Right lung (tissue), 5 donors: ENCODE data around the gene MYCBPAP. TPM values are rescaled to one million over a fixed set of nuclear protein-coding genes. Genes with fewer than 3 reads are reported as not detected.
"Not testable (repeated sequence)": the region's sequence is repeated elsewhere in the genome, so short reads cannot be mapped to it uniquely, and the experiment has no call there.

Source experiments
- DNase-seq, 2 donors: peaks; one replicate each; pipeline ENCODE4 v3.0.0-alpha.2; 2013
- polyA plus RNA-seq, 5 donors: library from polyadenylated mRNA; unstranded; fragments of 120-200 nt; gene quantifications; one replicate each; pipeline versions ENCODE4 v1.2.1 to v1.2.3, GENCODE V29; 2013; ENCODE audit warnings: inconsistent platforms in 1 of 5, low replicate concordance in 1 of 5; ENCODE audit not compliant: insufficient read length in 5 of 5, insufficient read depth in 1 of 5

The MYCBPAP gene
- polyA plus RNA-seq, 5 donors, result 5.0 to 8.2 (median 7.0) TPM

DNA sequence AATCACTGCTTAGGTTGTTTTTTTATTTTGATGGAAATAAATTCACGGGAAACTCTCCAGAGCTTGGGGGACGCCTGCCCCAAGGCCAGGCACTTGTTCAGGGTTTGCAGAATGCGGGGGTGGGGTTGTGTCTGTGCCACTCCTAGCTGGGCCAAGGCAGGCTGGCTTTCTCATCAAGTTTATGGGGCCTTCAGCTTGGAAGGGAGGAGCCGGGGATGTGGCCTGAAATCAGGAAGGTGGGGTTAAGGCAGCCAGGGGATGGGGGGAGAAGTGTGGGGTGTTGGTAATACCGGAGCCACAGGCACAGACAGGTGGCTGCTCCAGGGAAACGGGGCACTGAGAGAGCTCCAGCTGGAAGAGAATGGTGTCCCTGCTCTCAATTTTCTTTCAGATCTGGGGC, 37.8 kb upstream of the MYCBPAP start:
- DNase-seq, result no peak

DNA sequence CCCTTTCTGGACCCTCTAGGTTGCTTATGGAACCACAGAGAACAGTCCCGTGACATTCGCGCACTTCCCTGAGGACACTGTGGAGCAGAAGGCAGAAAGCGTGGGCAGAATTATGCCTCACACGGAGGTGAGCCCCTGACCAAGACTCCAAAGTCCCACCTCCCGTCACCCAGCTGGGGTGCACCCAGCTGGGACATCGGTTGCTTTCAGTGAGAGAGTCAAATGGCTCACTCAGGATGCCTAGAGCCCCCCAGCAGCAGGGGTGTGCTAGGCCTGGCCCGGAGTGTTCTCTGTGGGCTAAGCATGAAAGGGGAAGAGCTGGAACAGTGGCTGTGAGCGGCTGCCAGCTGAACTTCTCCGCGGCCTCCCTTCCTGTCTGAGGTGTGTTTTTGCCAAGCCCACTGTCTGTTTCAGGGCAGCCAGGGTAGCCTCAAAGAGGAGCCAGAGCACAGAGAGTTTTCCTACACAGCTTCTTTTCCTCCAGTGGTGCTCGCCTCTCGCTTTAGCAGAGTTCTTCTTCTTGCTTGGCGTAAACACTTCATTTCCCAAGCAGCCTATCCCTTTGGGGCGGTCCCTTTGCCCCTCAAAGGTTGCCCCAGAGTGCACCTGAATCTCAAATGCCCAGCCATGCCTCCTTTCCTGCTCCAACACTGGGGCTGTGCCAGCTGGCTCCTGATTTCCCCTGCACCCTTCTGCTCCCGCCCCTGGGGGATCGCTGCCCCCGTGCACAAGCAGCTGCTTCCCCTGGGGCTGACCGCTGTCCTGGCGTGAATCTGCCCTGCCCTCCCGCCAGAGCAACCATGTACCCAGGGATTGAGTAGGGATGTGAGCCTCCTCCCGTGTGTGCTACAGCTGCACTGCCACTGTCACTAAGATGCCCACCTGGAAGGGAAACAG, 37.0 kb upstream of the MYCBPAP start:
- DNase-seq, result no peak

DNA sequence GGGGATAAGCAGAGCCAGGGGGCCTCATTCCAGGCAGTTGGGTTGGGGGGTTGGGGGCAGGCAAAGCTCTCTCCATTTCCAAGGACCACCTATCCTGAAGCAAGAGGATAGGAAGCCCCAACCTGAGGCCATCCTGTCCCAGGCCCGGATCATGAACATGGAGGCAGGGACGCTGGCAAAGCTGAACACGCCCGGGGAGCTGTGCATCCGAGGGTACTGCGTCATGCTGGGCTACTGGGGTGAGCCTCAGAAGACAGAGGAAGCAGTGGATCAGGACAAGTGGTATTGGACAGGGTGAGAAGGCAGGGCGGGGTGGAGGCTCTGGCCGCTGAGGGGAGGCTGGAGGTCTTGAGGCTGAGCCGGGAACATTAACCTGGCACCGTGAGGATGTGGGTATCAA, 36.0 kb upstream of the MYCBPAP start:
- no peak for DNase-seq

DNA sequence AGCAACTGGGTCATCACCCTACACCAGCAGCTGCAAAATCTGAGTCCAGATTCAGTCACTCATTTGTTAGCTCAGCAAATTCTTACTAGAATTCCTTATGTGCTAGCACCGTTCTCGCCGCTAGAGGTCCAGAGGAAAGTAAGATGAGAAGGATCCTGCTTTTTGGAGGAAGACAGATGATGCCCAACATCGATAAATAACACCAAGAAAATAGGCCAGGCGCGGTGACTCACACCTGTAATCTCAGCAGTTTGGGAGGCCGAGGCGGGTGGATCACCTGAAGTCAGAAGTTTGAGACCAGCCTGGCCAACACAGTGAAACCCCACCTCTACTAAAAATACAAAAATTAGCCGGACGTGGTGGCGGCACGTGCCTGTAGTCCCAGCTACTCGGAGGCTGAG, 35.5 kb upstream of the MYCBPAP start:
- DNase-seq, result not testable (repeated sequence)

DNA sequence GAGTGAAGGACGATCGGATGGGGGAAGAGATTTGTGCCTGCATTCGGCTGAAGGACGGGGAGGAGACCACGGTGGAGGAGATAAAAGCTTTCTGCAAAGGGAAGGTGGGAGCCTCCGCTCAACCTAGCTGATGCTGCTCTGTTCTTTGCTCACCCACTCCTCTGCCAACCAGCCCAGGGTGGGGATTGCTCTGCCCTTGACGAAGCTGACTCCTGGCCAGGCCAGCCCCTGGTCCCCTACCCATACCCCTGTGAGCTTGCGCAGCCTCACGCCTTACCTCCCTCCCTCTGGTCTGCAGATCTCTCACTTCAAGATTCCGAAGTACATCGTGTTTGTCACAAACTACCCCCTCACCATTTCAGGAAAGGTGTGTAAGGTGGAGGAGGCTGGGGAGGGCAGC, 34.3 kb upstream of the MYCBPAP start:
- no peak for DNase-seq

DNA sequence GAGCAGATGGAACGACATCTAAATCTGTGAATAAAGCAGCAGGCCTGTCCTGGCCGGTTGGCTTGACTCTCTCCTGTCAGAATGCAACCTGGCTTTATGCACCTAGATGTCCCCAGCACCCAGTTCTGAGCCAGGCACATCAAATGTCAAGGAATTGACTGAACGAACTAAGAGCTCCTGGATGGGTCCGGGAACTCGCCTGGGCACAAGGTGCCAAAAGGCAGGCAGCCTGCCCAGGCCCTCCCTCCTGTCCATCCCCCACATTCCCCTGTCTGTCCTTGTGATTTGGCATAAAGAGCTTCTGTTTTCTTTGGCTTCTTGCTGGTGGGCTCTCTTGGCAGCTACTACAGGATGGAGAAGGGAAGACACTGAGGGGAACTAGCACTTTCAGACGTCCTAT, 33.7 kb upstream of the MYCBPAP start:
- DNase-seq, result no peak

DNA sequence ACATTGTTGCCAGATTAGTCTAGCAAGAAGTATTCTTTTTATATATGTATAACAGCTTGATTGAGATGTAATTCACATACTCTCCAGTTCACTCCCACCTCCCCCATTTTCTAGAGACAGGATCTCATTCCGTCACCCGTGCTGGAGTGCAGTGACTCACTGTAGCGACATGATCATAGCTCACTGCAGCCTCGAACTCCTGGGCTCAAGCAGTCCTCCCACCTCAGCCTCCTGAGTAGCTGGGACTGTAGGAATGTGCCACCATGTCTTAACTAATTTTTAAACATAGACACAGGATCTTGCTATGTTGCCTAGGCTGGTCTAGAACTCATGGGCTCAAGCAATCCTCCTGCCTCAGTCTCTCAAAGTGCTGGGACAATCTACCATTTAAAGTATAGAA, 32.9 kb upstream of the MYCBPAP start:
- no peak for DNase-seq

DNA sequence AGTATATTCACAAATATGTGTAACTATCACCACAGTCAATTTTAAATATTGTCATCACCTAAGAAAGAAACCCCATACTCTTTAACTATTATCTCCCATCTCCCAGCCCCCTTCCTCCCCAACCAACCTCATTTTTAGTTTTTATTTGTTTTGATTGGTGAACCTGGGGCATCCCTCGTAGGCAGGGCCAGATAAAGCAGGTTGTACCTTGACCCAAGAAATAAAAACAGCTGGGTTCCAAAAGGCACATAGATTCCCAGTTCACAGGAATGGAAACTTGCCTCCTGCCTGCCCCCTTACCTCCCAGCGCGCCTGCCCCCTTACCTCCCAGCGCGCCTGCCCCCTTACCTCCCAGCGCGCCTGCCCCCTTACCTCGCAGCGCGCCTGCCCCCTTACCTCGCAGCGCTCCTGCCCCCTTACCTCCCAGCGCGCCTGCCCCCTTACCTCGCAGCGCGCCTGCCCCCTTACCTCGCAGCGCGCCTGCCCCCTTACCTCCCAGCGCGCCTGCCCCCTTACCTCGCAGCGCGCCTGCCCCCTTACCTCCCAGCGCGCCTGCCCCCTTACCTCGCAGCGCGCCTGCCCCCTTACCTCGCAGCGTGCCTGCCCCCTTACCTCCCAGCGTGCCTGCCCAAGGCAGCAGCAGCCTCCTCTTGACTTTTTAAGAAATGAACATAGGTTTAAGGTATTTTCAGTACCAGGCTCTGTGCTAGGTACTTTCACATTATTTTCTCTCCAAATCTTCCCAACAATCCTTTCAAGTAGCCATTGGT, 32.3 kb upstream of the MYCBPAP start:
- DNase-seq, result not testable (repeated sequence)

DNA sequence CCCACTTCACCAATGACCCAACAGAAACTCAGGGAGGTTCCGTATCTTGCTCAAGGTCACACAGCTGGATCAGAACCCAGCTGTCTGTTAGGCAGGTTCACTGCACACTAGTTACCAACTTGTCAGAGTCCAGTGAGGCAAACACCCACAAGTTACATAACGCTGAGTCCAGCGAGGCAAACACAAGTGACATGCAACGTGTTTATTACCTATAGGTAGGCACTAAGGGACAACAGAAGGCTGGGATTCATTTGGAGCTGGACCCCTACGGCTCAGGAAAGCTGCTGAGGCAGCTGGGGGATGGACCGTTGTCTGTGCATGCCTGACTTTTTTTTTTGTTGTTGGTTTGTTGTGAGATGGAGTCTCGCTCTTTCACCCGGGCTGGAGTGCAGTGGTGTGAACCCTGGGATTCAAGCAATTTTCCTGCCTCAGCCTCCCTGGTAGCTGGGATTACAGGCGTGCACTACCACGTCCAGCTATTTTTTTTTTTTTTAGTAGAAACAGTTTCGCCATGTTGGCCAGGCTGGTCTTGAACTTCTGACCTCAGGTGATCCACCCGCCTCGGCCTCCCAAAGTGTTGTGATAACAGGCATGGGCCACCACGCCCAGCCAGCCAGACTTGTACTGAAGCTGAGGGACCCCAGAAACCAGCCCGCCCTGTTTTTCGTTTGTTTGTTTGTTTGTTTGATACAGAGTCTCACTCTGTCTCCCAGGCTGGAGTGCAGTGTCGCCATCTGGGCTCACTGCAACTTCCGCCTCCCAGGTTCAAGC, 31.5 kb upstream of the MYCBPAP start:
- no peak for DNase-seq

DNA sequence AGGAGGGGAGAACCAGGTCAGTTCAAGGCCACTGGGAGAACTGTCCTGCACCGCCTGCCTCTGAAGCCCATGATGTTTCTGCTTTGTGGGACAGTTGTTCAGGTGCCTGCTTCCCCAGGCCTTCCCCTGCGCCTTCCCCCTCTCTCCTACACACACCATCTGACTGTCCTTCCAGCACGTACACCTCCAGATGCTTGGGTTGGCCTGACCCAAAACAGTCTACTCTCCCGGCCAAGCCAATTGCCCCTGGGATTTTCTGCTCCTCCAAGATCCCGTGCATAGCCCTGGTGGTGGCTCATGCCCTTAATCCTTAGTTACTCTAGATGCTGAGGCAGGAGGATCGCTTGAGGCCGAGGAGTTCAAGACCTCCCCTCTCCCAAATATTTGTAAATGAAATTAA, 30.3 kb upstream of the MYCBPAP start:
- no peak for DNase-seq

DNA sequence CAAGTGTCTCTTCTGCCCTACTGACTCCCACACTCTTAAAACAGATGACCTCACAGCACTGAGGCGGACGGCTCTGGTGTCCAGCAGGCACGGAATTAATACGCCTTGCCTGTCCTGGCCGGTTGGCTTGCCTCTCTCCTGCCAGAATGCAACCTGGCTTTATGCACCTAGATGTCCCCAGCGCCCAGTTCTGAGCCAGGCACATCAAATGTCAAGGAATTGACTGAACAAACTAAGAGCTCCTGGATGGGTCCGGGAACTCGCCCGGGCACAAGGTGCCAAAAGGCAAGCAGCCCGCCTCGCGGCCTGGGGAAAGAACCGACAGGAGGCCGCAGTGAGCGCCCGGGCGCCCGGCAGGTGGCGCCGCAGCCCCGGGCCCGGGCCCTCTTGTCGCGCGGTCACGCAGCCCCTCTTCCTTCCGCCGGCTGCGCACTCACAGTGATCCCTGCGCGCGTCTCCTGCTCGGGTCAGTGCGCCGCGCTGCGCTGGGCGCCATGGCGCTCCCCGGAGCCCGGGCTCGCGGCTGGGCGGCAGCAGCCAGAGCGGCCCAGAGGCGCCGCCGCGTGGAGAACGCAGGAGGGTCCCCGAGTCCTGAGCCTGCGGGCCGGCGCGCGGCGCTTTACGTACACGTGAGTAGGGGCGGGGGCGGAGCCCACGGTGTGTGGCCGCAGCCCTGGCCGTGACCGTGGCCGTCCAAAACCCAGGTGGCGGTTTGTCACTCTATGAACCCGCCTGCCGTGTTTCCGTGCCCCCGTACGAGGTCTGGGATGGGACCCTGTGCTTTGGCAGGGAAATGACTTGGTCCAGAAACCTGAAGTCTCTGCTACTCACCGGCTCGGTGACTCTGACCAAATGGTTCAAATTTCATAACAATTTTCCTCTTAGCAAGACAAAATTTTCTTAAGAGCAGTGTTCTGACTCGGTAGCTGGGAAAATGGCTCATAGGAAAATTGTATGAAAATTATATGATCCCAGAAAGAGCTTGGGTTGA, 29.6 kb upstream of the MYCBPAP start, which contains the start of gene RSAD1:
Gene RSAD1, plus strand, starts transcription at position 470 of the 991 bp plus-strand sequence. Its CDS starts 25 bp downstream, at position 495.
- DNase-seq, result peak; percentile 88 to 90

DNA sequence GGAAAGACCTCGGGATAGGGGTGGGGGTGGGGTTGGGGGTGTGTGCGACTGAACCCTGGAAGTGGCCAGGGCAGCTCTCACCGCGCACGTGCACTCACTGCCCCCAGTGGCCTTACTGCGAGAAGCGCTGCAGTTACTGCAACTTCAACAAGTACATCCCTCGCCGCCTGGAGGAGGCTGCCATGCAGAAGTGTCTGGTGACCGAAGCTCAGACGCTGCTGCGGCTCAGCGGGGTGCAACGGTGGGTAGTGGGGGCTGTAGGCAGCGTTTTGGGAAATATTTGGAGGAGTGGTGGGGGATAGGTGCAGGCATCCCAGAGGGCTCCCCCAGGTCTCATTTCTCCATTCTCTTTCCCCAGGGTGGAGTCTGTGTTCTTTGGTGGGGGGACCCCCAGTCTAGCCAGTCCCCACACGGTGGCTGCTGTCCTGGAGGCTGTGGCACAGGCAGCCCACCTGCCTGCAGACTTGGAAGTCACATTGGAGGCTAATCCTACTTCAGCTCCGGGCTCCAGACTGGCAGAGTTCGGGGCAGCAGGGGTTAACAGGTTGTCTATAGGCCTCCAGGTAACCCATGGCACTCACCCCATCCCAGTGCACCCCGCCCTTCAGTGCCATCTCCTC, 28.6 kb upstream of the MYCBPAP start:
- DNase-seq, result peak; percentile 47 to 61

DNA sequence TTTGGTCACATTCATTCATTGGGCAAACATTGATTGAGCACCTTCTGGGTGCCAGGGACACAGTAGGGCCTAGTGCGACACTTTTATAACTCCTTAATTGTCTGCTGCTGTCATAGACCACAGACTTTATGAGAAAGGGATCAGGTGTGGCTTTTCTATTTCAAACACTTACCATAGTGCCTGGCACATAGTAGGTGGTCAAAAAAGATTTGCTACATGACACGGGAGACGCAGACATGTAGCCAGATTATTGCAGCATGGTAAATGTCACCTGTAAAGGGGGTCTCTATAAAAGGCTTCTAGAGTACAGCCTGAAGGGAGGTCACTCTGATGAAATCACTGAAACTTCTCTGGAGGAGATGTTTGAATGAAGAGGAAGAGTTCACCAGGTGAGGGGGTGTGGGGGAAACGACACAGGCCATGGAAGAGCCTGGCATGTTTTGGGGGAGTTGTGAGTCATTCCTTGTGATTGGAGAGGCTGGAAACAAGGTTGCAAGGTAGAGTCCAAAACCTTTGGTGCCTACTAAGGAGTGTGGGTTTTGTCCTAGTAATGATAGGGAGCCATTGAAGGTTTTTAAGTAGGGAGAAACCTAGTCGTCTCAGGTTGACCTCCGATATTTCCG, 28.0 kb upstream of the MYCBPAP start:
- no peak for DNase-seq

DNA sequence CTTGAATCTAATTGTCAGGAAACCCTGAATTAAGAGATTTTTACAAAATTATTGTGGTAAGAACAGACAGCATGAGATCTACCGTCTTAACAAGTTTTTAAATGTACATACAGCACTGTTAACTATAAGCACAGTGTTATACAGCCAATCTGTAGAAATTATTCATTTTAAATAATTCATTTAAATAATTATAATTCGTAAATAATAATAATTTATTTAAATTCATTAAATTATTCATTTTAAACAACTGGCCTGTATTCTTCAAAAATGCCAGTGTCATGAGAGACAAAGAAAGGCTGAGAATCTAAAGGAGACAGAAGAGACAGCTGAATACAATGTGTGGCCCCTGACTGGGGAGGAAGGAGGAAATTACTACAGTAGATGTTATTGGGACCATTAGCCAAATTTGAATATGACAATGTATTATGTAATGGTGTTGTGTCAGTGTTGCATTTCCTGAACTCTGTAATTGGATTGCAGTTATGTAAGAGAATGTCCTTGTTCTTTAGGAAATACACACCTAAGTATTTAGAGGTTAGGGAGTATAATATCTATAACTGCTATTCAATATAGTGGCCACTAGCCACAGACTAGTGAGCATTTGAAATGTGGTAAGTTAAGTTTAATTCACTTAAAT, 27.3 kb upstream of the MYCBPAP start:
- DNase-seq, result no peak

DNA sequence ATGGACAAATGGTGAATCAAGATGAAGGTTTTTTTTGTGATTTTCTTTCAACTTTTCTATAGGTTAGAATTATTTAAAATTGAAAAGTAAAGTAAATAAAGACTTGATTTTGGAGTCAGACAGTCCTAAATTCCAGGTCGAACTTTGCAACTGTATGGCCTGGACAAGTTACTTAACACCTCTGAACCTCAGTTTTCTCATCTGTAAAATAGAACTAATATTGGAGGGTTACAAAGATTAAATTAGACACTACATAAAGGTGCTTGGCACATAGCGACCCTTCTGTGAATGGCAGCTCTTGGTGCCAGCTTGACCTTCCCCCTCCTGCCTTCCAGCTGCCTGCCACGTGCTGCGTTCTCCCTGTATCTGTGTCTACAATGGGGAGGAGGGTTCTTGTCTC, 26.6 kb upstream of the MYCBPAP start:
- no peak for DNase-seq

DNA sequence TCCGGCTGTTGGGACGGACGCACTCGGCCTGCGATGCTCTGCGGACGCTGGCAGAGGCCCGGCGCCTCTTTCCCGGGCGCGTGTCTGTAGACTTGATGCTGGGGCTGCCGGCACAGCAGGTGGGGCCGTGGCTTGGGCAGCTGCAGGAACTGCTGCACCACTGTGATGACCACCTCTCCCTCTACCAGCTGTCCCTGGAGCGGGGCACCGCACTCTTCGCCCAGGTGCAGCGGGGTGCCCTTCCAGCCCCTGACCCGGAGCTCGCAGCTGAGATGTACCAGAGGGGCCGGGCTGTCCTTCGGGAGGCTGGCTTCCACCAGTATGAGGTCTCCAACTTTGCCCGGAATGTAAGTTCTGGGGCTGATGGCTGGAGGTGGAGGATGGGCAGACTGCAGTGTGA, 26.1 kb upstream of the MYCBPAP start:
- DNase-seq, result no peak

DNA sequence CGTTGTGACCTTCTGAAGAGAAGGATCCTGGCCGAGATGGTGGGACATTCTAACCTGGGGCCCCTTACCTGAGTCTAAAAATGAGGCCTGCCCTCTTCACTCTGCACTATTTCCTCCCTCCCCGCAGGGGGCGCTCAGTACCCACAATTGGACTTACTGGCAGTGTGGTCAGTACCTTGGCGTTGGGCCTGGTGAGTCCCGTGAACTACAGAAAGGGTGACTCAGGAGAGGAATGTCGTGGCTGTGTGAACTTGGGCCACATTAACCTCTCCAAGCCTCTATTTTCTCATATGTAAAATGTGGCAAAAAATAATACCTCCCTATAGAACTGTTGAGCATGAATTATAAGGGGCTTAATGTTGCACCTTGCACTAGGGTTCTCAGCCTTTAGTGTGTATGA, 25.7 kb upstream of the MYCBPAP start:
- peak; percentile 64 to 72 for DNase-seq

DNA sequence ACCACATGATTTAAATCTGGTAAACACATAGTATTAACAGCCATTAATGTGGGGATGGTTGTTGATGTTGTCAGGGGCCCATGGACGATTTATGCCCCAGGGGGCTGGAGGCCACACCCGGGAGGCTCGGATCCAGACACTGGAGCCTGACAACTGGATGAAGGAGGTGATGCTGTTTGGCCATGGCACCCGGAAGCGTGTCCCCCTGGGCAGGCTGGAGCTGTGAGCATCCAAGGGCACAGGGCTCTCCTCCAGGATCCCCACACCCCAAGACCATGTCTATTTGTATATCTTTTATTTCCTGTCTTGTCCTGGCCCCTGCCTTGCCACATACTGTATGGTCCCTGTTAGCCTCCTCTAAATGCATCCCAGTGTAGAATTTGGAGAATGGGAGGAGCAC, 25.0 kb upstream of the MYCBPAP start:
- no peak for DNase-seq

DNA sequence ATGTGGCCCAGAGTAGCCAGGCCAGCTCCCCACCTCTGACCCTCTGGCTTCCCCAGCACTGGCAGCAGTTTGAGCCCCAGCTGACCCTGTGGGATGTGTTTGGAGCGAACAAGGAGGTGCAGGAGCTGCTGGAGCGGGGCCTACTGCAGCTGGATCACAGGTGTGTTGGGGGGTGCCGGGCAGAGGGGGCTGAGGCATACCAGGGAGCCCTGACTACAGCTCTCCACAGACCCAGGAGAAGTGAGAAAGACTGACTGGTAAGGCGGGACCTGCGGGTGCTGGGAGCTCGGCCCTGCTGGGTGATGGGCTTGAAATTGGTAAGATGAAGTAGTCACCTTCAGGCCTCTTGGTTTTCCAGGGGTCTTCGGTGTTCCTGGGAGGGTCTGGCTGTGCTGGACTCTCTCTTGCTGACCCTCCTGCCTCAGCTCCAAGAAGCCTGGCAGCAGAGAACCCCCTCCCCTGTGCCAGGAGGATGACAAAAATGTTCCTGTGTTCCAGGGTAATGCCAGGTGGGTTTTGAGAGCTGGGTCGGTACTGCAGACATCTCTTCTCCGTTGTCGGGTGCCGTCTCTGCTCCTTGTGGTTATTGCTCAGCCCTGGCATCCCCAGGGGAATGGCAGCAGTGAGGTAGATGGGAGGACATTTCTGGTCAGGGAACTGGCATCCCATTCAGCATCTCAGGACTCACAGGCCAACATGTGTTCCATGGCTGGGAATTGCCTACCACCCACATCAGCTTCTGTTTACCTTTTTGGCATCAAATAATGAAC, 23.7 kb upstream of the MYCBPAP start:
- no peak for DNase-seq
